Measurements from ENCODE around the gene MFSD12. TPM values are rescaled to one million over a fixed set of nuclear protein-coding genes. Genes with fewer than 3 reads are reported as not detected.
A peak's percentile ranks its signal among the peaks of the same experiment; 100 is the strongest.

The MFSD12 gene
- total and polyA plus RNA-seq, 3 experiments from 2014 or later: 48.9 to 119 (median 114) TPM

- no peak for DNase-seq
- H3K27ac Mint-ChIP-seq: no peak overlapping the region
- no peak overlapping the region for H3K4me3 Mint-ChIP-seq
- H3K9me3 Mint-ChIP-seq: no peaks in the 10 kb centered on the region
- Histone ChIP-seq H3K36me3 (ENCODE audit: insufficient read depth, low read length) (no peaks in the 10 kb centered on the region), H3K9me3 (ENCODE audit: low read length) (no peaks in the 10 kb centered on the region), H3K4me3 (ENCODE audit: low read length) (no peak overlapping the region), H3K4me1 (ENCODE audit: insufficient read depth, low read length) (no peaks in the 10 kb centered on the region), H3K27ac (ENCODE audit: low read depth, low read length) (no peak overlapping the region), H3K27me3 (ENCODE audit: insufficient read depth, low read length, poor library complexity, severe bottlenecking) (no peaks in the 10 kb centered on the region)
- H3K27me3 Mint-ChIP-seq: no peaks in the 10 kb centered on the region
- no peaks in the 10 kb centered on the region for H3K4me1 Mint-ChIP-seq
- POLR2A ChIA-PET: no interaction called here
- peaks cover 0 to 37% (median 0%) of the 10 kb centered on the region in 3 donors for H3K36me3 Mint-ChIP-seq
- CTCF ChIA-PET: no interaction called here
These were observed 30.0 kb downstream of the MFSD12 start for GRCh38 chr19:3527238-3527910.

- Histone ChIP-seq H3K27me3 (ENCODE audit: insufficient read depth, low read length, poor library complexity, severe bottlenecking) (no peaks in the 10 kb centered on the region), H3K9me3 (ENCODE audit: low read length) (no peaks in the 10 kb centered on the region), H3K27ac (ENCODE audit: low read depth, low read length) (no peak overlapping the region), H3K4me1 (ENCODE audit: insufficient read depth, low read length) (no peaks in the 10 kb centered on the region), H3K4me3 (ENCODE audit: low read length) (no peak overlapping the region), H3K36me3 (ENCODE audit: insufficient read depth, low read length) (no peaks in the 10 kb centered on the region)
- CTCF ChIA-PET: no interaction called here
- no peaks in the 10 kb centered on the region for H3K9me3 Mint-ChIP-seq
- no peaks in the 10 kb centered on the region for H3K27me3 Mint-ChIP-seq
- H3K36me3 Mint-ChIP-seq: peaks cover 0 to 40% (median 0%) of the 10 kb centered on the region in 3 donors
- DNase-seq: no peak
- POLR2A ChIA-PET: no interaction called here
- no peak overlapping the region for H3K27ac Mint-ChIP-seq
- peaks cover 0 to 2% (median 0%) of the 10 kb centered on the region in 3 donors for H3K4me1 Mint-ChIP-seq
- H3K4me3 Mint-ChIP-seq: no peak overlapping the region
These were observed 30.7 kb downstream of the MFSD12 start for GRCh38 chr19:3526507-3527237.

- Mint-ChIP-seq H3K36me3 (peaks cover 0 to 47% (median 4%) of the 10 kb centered on the region in 3 donors), H3K27ac (peak overlapping the region in 1 of 8 donors; percentile 54), H3K9me3 (no peaks in the 10 kb centered on the region), H3K27me3 (no peaks in the 10 kb centered on the region), H3K4me1 (peaks cover 2 to 10% (median 5%) of the 10 kb centered on the region in 3 donors), H3K4me3 (no peak overlapping the region)
- no peaks in the 10 kb centered on the region for H3K9me3 ChIP-seq (ENCODE audit: low read length)
- no peaks in the 10 kb centered on the region for H3K27me3 ChIP-seq (ENCODE audit: insufficient read depth, low read length, poor library complexity, severe bottlenecking)
- H3K27ac ChIP-seq (ENCODE audit: low read depth, low read length): no peak overlapping the region
- no peaks in the 10 kb centered on the region for H3K36me3 ChIP-seq (ENCODE audit: insufficient read depth, low read length)
- ChIA-PET POLR2A (no interaction called here), CTCF (interaction anchor here (0.6 kb wide), 1 partner anchor 88 kb away, joined by 4 read pairs; no protein-coding TSS in a partner anchor)
- no peak for DNase-seq
- H3K4me3 ChIP-seq (ENCODE audit: low read length): no peak overlapping the region
- no peaks in the 10 kb centered on the region for H3K4me1 ChIP-seq (ENCODE audit: insufficient read depth, low read length)
These were observed 32.4 kb downstream of the MFSD12 start for GRCh38 chr19:3524904-3525451.

GRCh38 chr19:3524078-3524842 is 33.1 kb downstream of the MFSD12 start:
- Histone ChIP-seq H3K4me3 (ENCODE audit: low read length) (no peak overlapping the region), H3K4me1 (ENCODE audit: insufficient read depth, low read length) (peaks cover 4% of the 10 kb centered on the region), H3K9me3 (ENCODE audit: low read length) (no peaks in the 10 kb centered on the region), H3K36me3 (ENCODE audit: insufficient read depth, low read length) (no peaks in the 10 kb centered on the region), H3K27ac (ENCODE audit: low read depth, low read length) (no peak overlapping the region), H3K27me3 (ENCODE audit: insufficient read depth, low read length, poor library complexity, severe bottlenecking) (no peaks in the 10 kb centered on the region)
- no peak for DNase-seq
- ChIA-PET POLR2A (interaction anchor here (0.5 kb wide), 1 partner anchor 482 kb away, joined by 4 read pairs; no protein-coding TSS in a partner anchor), CTCF (no interaction called here)
- Mint-ChIP-seq H3K9me3 (no peaks in the 10 kb centered on the region), H3K4me1 (peaks cover 2 to 13% (median 5%) of the 10 kb centered on the region in 3 donors), H3K36me3 (peaks cover 0 to 51% (median 4%) of the 10 kb centered on the region in 3 donors), H3K27me3 (no peaks in the 10 kb centered on the region), H3K4me3 (no peak overlapping the region), H3K27ac (peak overlapping the region in 3 of 8 donors; percentile 54 to 80 (median 77))

DNA sequence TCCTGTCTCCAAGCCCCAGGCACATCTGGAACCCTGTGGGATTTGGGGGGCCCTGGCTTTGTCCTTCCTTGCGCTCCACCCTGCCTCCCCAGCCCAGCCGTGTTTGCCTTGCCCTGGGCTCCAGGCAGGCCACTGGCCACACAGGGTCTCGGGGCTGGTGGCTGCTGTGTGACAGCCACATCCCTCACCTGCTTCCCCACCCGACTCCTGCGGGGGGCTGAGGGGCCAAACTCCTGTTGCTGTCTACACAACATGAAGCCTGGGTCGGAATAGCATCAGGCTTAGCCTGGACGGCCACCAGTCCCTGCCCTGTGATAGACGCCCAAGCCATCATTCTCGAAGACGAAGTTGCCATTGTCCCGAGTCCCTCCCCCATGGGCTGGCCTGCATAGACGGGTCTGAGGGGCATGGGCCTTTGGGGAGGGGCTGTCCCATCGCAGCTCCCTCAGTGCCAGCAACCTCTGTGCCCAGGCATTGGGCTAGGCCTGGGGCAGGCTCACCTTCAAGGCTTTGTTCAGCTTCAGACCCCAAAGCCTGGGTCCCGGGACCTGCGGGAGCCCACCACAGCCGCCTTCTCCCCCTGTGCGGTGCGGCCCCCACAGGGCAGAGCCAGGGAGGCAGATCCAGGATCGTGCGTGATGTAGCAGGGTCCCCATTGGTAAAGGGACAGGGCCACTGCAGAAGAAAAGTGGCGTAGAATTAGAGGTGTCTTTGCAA is 33.9 kb downstream of the MFSD12 start:
- ChIA-PET POLR2A (interaction anchor here (0.5 to 0.6 kb wide), 2 partner anchors 483 to 951 kb away, joined by 4 read pairs; no protein-coding TSS in a partner anchor), CTCF (no interaction called here)
- H3K27me3 ChIP-seq (ENCODE audit: insufficient read depth, low read length, poor library complexity, severe bottlenecking): no peaks in the 10 kb centered on the region
- Mint-ChIP-seq H3K27ac (peak overlapping the region in 1 of 8 donors; percentile 41), H3K9me3 (no peaks in the 10 kb centered on the region), H3K4me1 (peaks cover 2 to 16% (median 7%) of the 10 kb centered on the region in 3 donors), H3K36me3 (peaks cover 0 to 52% (median 4%) of the 10 kb centered on the region in 3 donors), H3K4me3 (no peak overlapping the region), H3K27me3 (no peaks in the 10 kb centered on the region)
- no peaks in the 10 kb centered on the region for H3K9me3 ChIP-seq (ENCODE audit: low read length)
- no peaks in the 10 kb centered on the region for H3K36me3 ChIP-seq (ENCODE audit: insufficient read depth, low read length)
- H3K27ac ChIP-seq (ENCODE audit: low read depth, low read length): no peak overlapping the region
- no peak for DNase-seq
- peaks cover 4% of the 10 kb centered on the region for H3K4me1 ChIP-seq (ENCODE audit: insufficient read depth, low read length)
- H3K4me3 ChIP-seq (ENCODE audit: low read length): no peak overlapping the region

GRCh38 chr19:3522421-3523360 is 34.7 kb downstream of the MFSD12 start:
- CTCF ChIA-PET: no interaction called here
- Mint-ChIP-seq H3K4me1 (peaks cover 2 to 22% (median 11%) of the 10 kb centered on the region in 3 donors), H3K27ac (no peak overlapping the region), H3K9me3 (no peaks in the 10 kb centered on the region), H3K4me3 (no peak overlapping the region), H3K27me3 (no peaks in the 10 kb centered on the region), H3K36me3 (peaks cover 0 to 54% (median 4%) of the 10 kb centered on the region in 3 donors)
- no peak for DNase-seq
- Histone ChIP-seq H3K9me3 (ENCODE audit: low read length) (no peaks in the 10 kb centered on the region), H3K4me3 (ENCODE audit: low read length) (no peak overlapping the region), H3K27me3 (ENCODE audit: insufficient read depth, low read length, poor library complexity, severe bottlenecking) (no peaks in the 10 kb centered on the region), H3K36me3 (ENCODE audit: insufficient read depth, low read length) (no peaks in the 10 kb centered on the region), H3K27ac (ENCODE audit: low read depth, low read length) (no peak overlapping the region), H3K4me1 (ENCODE audit: insufficient read depth, low read length) (peaks cover 4% of the 10 kb centered on the region)
- POLR2A ChIA-PET: interaction anchor here (0.6 kb wide), 2 partner anchors 34 to 952 kb away, joined by 4 read pairs; no protein-coding TSS in a partner anchor

DNA sequence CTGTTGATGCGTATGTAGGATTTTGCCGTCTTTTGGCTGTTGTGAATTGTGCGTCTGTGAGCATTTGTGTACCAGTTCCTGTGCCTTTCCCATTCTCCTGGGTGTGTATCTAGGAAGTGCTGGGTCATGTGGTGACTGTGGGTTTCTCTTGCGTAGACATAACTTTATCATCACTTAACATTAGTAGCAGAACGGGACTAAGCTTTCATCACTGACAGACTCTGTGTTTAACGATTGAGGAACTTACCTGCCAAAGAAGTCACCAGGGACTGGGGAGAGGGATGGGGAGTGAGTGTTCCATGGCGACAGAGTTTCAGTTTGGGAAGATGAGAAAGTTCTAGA is 36.3 kb downstream of the MFSD12 start:
- H3K36me3 Mint-ChIP-seq: peaks cover 0 to 50% (median 4%) of the 10 kb centered on the region in 3 donors
- Histone ChIP-seq H3K27me3 (ENCODE audit: insufficient read depth, low read length, poor library complexity, severe bottlenecking) (no peaks in the 10 kb centered on the region), H3K36me3 (ENCODE audit: insufficient read depth, low read length) (no peaks in the 10 kb centered on the region), H3K4me1 (ENCODE audit: insufficient read depth, low read length) (peaks cover 15% of the 10 kb centered on the region), H3K27ac (ENCODE audit: low read depth, low read length) (peak overlapping the region; percentile 18), H3K9me3 (ENCODE audit: low read length) (no peaks in the 10 kb centered on the region), H3K4me3 (ENCODE audit: low read length) (no peak overlapping the region)
- POLR2A ChIA-PET: no interaction called here
- CTCF ChIA-PET: interaction anchor here (0.9 kb wide), 1 partner anchor 102 kb away, joined by 3 read pairs; no protein-coding TSS in a partner anchor
- no peaks in the 10 kb centered on the region for H3K27me3 Mint-ChIP-seq
- no peaks in the 10 kb centered on the region for H3K9me3 Mint-ChIP-seq
- peak overlapping the region in 3 of 8 donors; percentile 27 to 78 (median 53) for H3K27ac Mint-ChIP-seq
- H3K4me1 Mint-ChIP-seq: peaks cover 11 to 37% (median 22%) of the 10 kb centered on the region in 3 donors
- no peak overlapping the region for H3K4me3 Mint-ChIP-seq
- DNase-seq: no peak

Data from CD8-positive, alpha-beta memory T cell (primary cell).